NAMALWA (cell line): ENCODE data around the gene LMO1.
A peak's percentile ranks its signal among the peaks of the same experiment; 100 is the strongest.

Source experiments
- DNase-seq: peaks from one replicate; pipeline ENCODE4 v3.0.0-alpha.2; 2015; ENCODE audit warnings: low spot score

LMO1 gene

DNA sequence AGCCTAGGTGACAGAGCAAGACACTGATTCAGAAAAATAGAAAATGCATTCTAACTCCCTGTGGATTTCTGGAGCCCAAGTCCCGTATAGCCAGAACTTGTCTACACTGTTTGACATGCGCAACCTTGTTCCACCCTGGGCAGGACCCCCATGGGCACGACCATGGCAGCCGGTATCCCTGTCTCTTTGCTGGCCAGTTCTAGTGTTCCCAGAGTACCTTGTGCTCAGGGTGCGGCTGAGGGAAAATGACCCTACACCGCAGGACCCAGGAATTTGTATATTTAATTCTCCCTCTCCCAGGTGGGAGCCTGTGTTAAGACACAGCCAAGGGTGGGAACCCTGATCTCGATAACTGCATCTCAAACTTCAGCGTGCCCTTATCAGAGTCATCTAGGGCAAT, 58.1 kb downstream of the LMO1 start:
- DNase-seq: no peak

DNA sequence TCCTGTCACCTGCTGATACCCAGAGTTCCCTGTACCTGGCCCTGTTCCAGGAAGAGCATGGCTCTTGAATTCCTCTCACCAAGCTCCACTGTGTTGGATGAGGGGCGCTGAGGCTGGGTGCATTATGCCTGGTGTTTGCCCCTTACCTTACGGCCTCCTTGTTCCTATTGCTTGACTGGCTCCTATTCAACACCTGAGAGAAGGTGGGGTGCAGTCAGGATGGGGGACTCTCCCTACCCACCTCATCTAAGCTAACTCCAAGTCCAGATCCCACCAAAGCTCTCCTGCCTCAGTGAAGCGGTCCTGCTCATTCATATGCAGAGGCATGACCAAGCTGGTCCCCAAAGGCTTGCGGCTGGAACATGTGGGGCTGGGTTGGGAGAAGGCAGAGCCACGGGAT, 59.1 kb downstream of the LMO1 start:
- no peak for DNase-seq

DNA sequence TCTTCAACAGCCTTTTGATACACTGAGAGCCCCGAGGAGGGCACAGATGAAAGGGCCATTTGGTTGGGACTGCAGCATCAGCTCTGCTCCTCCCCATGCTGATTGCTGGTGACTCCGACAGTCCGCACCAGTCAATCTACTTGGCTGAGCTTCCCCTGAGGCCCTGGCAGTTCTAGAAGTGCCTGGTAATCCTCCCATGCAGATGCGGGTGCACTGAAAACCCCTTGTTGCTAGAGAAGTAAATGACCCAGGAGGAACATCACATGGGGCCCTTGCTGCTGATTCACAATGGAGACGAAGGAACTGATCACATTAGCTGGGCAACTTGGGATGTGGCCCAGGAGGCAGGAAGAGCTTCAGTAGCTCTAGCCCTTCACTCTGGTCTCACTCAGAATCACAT, 59.7 kb downstream of the LMO1 start:
- no peak for DNase-seq

DNA sequence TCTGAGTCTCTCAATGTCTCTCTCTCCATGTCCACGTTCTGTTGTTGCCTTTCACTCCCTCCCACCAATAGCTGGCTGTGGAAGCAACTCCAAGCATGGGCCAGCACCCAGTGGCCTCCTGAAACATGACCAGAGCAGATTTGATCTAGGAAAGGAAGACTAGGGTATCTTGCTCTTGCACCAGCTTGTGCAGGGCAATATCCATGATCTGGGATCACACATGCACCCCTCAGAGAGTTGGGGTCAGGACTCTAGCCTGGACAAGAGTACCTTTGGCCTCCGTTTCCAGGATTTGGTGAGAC, 60.3 kb downstream of the LMO1 start:
- no peak for DNase-seq

DNA sequence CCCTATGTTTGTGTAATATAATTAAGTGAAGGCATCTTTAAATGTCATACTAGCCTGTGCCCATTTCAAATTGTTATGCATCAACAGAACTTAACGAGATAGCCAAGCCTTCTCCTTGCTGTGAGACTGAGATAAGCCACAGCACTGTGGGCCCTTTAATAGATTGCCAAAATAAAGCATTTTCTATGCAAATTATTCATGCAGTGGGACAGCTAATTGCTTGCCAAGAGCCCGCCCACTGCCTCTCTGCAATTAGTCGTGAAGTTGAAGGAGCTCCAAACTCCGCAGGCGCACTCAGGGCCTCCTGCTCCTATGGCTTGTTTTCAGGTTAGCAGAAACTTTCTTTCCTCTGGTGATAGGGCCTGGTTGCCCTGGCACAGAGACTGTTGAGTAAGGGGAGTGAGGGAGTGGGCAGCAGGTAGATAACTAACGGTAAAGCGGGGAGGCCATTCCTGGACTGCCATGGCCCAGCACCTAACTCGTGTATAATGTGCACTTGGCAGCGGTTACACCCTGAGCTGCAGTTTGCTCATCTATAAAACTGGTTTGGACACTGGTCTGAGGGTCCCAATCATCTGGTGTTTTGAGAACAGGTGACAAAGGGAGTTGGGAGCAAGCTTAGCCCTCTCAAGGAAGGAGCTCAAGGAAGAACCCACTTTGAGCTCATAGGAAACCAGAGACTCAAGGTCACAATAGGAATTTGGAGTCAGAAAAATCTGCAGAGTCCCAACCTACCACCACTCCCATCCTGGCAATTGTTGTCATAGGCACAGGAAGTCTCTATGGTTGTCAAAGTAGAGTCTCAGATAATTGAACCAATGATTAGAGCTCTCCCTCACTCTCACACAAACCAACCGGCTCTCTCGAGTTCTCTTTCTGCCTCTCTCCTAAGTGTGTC, 60.9 kb downstream of the LMO1 start:
- no peak for DNase-seq

DNA sequence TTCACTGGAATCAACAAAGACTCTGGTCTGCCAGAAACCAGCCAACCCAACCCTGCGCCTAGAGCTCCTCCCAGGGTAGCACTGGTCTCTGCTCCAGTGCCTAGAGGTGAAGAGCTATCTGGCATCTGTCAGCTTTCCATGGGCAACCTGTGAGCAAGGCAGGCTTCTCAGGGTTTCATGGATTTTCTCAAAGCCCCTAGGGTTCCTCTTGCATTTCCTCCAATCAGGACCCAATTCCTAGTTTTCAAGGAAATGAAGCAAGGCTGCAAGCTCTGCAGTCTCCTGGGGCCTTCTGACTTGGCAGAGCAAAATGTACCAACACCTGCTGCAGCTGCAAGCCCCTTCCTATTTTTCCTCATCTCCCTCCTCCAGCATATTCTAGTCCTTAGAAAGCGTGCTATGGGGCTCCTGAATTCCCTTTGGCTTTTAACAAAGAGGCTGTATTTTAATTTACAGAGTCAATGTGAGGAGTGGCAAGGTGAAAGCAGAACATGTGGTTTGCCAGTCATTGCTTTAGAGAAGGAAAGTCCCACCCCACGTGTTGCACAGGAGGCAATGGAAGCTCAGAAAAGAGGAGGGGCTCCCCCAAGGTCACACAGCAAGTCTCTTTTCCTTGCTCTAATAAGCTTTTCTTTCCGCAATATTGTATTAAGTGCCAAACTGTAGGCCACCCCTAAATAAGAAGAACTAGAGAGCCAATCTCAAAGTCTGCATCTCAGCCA, 61.9 kb downstream of the LMO1 start:
- peak; percentile 30 for DNase-seq

DNA sequence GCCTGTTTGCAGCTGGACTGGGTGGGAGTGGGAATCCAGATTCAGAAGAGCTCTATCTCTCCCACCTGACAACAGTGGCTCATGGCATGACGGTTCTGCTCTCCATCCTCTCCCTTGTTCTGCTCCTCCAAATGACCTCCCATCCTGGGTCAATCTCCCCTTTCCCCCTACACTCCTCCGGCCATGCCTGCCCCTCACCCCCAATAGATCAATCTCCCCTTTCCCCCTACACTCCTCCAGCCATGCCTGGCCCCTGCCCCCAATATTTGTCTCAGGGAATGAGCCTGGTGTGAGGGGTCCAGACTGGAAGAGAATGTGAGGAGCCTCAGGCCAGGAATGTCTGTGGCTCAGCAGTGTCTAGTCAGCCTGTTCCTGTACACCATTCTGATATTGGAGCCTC, 64.0 kb downstream of the LMO1 start:
- no peak for DNase-seq

DNA sequence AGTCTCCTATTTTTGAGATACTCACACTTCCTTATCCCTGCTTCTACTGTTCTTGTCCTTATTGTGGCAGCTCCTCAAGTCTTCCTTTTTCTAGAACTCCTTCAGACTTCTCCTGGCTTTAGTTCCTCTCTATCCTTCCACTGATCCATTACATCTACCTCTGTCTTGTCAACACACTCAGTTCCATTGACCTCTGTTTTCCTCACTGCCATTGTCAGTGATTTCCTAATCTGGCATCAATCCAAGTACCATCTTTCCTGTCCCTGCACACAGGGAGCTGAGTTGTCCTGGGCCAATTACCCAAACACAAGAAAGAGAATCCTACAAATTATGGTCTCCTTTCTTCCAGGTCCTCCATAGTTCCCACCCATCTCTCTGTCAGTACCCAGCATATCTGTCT, 66.9 kb downstream of the LMO1 start:
- DNase-seq: no peak

DNA sequence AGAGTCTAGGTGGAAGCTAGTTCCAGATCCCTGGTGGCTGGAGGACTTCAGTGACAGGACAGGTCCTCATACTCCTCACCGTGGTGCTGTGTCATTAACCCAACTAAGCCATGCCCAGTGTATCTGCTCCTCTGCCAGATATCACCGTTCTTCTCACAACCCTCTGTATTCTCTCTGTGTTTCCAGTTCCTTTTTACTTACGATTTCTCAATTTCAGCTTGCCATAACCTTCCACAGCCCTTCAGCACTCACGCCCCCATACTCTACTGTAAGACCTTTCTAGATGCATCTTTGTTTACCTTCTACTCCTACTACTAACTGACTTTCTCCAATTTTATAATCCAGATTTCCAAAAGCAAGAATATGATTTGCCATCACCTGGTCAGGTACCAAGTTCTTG, 68.7 kb downstream of the LMO1 start:
- no peak for DNase-seq

DNA sequence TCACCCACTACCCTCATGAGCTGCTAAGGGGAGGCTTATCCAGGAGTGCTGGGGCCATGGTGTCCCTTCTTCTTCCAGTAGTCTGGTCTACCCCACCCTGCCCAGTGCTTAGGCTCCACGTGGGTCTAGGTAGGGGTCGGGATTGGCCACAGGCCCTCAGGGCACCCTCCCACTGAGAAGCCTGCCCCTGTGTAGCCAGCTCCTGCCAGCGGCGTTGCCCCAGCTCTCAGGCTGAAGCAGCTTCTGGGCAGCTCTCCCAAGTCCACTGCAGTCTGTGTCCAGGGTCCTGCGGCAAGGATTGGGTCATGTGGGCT, 70.8 kb downstream of the LMO1 start:
- DNase-seq: no peak

DNA sequence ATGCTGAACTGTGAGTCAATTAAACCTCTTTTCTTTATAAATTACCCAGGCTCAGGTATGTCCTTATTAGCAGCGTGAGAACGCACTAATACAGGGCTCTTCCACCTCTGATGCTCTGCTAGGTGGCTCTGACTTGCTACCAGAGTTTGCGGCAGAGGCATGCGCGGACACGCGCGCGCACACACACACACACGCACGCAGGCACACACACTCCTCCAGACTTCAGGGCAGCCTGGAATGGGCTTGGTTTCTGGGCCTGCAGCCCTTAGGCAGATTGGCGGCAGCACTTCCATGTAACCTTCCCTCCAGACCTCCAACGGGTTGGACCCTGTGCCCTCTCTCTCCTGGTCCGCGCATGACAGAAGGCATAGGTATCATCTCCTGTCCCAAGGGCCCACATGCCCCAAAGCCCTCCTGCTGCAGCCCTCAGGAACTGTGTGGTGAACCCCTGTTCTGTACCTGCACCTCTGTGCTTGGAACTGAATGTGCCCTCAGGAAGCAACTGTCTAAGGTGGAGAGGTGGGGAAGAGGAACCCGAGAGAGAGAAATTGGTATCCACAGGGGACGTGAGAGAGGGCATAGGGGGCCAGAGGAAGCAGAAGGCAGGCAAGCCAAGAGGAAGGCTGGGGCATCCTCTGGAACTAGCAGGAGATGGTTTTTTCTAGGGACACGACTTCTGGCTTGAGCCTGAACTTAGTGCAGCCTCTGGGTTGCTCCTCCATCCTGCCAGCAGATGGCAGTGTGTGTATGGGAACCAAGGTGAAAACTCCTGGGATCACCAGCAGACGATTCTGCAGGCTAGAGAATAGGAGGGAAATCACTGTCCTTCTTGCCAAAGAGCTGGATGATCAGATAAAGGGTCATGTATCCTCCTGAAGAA, 71.4 kb downstream of the LMO1 start:
- peak; percentile 65 for DNase-seq

DNA sequence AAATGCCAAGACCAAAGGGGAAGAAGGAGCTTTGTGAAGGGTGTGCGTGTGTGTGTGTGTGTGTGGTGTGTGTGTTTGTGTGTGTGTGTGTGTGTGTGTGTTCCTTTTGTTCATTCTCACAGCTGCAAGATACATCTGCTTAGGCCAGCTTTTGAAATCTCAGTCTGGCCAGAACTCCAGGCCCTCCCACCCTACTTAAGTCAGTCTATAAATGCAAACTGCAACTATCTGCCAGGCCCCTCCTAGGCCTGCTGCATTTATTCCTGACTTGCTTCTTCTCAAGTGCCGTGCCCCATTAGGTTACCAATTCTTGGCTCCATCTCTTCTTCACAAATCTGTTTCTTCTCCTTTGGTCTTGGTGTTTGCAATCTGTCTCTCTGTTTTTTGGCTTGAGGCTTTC, 73.2 kb downstream of the LMO1 start:
- DNase-seq: no peak

DNA sequence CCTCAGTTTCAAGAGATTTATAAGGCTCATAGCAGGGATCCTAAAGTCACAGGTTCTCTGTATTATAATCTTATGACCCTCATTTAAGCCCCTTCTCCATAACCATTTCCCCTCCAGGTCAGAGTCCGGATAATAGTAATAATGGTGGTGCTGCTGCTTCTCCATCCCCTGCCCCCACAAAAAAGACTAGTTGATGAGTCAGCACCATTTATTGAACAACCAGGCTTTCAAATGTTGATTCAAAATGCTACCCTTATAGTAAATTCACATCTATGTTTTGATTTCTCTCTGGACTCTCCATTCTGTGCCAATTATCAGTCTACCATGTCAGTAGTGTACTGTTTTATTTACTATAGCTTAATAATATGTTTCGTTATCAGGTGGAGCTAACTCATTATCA, 77.2 kb downstream of the LMO1 start:
- DNase-seq: no peak

DNA sequence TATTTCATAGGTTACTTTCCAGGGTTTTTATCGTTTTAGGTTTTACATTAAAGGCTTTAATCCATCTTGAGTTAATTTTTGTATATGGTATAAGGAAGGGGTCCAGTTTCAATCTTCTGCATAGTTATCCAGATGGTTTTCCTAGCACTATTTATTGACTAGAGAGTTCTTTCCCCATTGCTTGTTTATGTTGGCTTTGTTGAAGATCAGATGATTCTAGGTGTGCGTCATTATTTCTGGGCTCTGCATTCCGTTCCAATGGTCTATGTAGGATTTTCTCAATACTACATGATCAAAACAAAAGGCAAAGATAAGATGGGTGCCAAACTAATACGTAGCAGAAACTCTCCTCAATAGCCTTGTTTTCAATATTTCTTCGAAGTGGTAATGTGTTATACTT, 80.6 kb downstream of the LMO1 start:
- no peak for DNase-seq

DNA sequence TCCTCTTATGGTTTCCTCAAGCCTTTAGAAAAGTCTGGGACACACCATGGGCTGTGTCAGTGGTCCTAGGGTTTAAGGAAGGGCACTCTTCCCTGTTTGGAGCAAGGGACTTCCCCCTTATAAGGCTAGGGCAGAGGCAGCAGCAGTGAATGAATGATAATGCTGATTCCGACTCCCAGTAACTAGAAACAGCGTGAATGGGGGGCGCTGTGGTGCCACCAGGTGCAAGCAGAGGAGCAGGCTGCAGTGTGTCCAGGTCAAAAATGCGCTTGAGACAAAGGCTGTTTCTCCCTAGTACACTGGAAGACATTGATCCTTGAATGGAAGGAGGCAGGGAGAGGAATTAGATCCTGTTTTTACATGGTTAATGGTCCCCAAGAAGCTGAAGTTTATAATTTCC, 83.2 kb downstream of the LMO1 start:
- no peak for DNase-seq

DNA sequence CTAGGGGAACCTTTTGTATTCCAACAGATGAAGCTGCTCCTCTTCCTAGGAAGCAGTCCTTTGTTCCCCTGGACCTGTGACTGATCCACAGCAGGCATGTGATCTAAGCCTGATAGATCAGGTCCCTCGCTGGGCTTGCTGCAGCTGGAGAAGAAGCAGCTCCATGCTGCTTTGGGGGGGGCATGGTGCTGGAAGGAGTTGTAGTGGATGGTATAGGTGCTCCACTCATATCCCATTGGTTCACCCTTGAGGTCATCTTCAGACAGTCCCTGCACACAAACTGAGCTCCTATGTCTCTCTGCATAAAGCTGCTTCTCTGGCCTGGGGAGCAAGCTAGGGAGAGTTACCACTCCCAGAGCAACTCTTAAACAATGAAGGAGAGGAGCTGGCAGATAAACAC, 85.4 kb downstream of the LMO1 start:
- no peak for DNase-seq

DNA sequence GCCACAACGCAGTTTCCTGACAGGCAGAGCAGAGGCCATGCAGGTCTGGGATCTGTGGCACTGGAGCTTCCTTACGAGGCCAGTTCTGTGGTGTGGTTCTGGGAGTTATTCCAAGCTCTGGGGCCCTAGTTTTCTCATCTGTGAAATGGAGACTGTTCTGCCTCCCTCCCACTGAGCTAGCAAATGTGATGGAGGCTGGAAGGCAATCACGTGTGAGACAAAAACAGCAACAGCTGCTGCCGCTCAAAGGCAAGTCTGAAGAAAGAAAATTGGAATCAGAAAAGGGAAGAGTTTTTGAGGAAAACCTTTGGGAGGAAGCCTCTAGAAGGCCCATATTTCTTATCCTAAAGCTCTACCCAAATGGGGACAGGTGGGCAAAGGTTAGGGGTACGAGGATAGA, 86.5 kb downstream of the LMO1 start:
- DNase-seq: no peak
